K562 (cell line): ENCODE results near the gene PRKCQ. TPM values are rescaled to one million over a fixed set of nuclear protein-coding genes. Genes with fewer than 3 reads are reported as not detected.

Experiments
- ATAC-seq: fragments of 200-7000 bp; cut with Tn5 transposase; 3 replicates; pipeline ENCODE4 v1.9.1; 2020; ENCODE audit warnings: moderate library complexity
- BruUV-seq: library from RNA; stranded (reverse); fragments of 400-500 nt; replicated peaks from 2 replicates; lab custom pipeline; 2021; lab: Mats Ljungman, UMichigan
- CTCF ChIA-PET: fragments of 300-600 bp; formaldehyde crosslinking; extraction: SDS; loops from one replicate; lab custom pipeline; 2021; ENCODE audit warnings: low intra/inter-chr PET ratio; lab: Yijun Ruan, JAX
- POLR2A ChIA-PET: fragments of 300-600, 350-650 bp; sonication (Branson Sonifier 250); formaldehyde crosslinking; extraction: SDS; loops from one replicate; lab custom pipeline; 2021; ENCODE audit warnings: antibody characterized with exemption, inconsistent platforms; lab: Yijun Ruan, JAX
- DNase-seq, 4 experiments: peaks; one replicate each; pipeline versions ENCODE4 v3.0.0 to v3.0.0-alpha.2; 2011 to 2018; ENCODE audit warnings: low spot score in 3 of 4, mixed read lengths in 3 of 4; ENCODE audit errors: extremely low read depth in 1 of 4
- FAIRE-seq: peaks from 2 replicates; lab custom pipeline; 2011; peaks lifted over from hg19 to GRCh38; lab: Jason Lieb, UNC
- H2AFZ ChIP-seq: 2 replicates; pipeline ENCODE4 v1.6.0; 2011; ENCODE audit warnings: low read depth, low read length, control low read depth, inconsistent platforms
- H3K27ac ChIP-seq: fragments of 200-600 bp; 3 replicates; pipeline ENCODE4 v1.8.0; 2011; ENCODE audit warnings: low read depth, mild to moderate bottlenecking, control low read depth, inconsistent platforms, low read length, moderate library complexity, mixed read lengths; ENCODE audit errors: extremely low read depth
- H3K27me3 ChIP-seq, 2 experiments: fragments of 300-600 bp in 1 of 2; 2 replicates in 1 of 2; 3 replicates in 1 of 2; pipeline versions ENCODE4 v1.6.0 to v1.8.0; 2011; ENCODE audit warnings: inconsistent platforms in 2 of 2, low read length in 2 of 2, mild to moderate bottlenecking in 1 of 2, mixed read lengths in 1 of 2, moderate library complexity in 1 of 2; ENCODE audit not compliant: control insufficient read depth in 2 of 2, insufficient read depth in 2 of 2
- H3K36me3 ChIP-seq: fragments of 300-600 bp; 3 replicates; pipeline ENCODE4 v1.8.0; 2011; ENCODE audit warnings: mild to moderate bottlenecking, low read length, inconsistent platforms; ENCODE audit not compliant: control insufficient read depth, insufficient read depth
- H3K4me1 ChIP-seq, 2 experiments: fragments of 200-600 bp in 1 of 2; replicated peaks in 1 of 2; 2 replicates in 1 of 2; 3 replicates in 1 of 2; pipeline versions ENCODE4 v1.5.1 to v1.8.0; 2011; ENCODE audit warnings: inconsistent platforms in 2 of 2, low read length in 2 of 2, mild to moderate bottlenecking in 1 of 2, mixed read lengths in 1 of 2, moderate library complexity in 1 of 2; ENCODE audit not compliant: control insufficient read depth in 2 of 2, insufficient read depth in 2 of 2
- H3K4me2 ChIP-seq: 2 replicates; pipeline ENCODE4 v1.6.1; 2011; ENCODE audit warnings: low read length, control low read depth, inconsistent platforms, mixed read lengths; ENCODE audit not compliant: insufficient read depth
- H3K4me3 ChIP-seq: fragments of 200-600 bp; sonication (generic), shearing (Covaris generic); 2 replicates; pipeline ENCODE4 v1.5.1; 2016; ENCODE audit warnings: control low read depth, inconsistent platforms
- H3K79me2 ChIP-seq: fragments of 200-600 bp; 3 replicates; pipeline ENCODE4 v1.8.0; 2011; ENCODE audit warnings: low read length, inconsistent platforms; ENCODE audit not compliant: control insufficient read depth, insufficient read depth
- H3K9ac ChIP-seq, 2 experiments: 2 replicates each; pipeline versions ENCODE4 v1.6.0 to v1.6.1; 2011; ENCODE audit warnings: low read depth in 2 of 2, low read length in 2 of 2, control low read depth in 1 of 2, inconsistent platforms in 1 of 2, mild to moderate bottlenecking in 1 of 2, mixed read lengths in 1 of 2; ENCODE audit not compliant: insufficient read depth in 1 of 2
- H3K9me1 ChIP-seq: one replicate; pipeline ENCODE4 v1.6.0; 2011; ENCODE audit warnings: inconsistent platforms, mild to moderate bottlenecking, low read length, moderate library complexity; ENCODE audit not compliant: control insufficient read depth, insufficient read depth
- H3K9me3 ChIP-seq: replicated peaks from 2 replicates; pipeline ENCODE4 v1.5.1; 2011; ENCODE audit warnings: low read depth, low read length, inconsistent platforms; ENCODE audit not compliant: control insufficient read depth, insufficient read depth
- H4K20me1 ChIP-seq: replicated peaks from 2 replicates; pipeline ENCODE4 v1.6.1; 2011; ENCODE audit warnings: low read length, inconsistent platforms, mixed read lengths; ENCODE audit not compliant: control insufficient read depth, insufficient read depth
- CTCFL ChIP-seq: IDR thresholded peaks from 2 replicates; pipeline ENCODE4 v1.6.1; 2011; ENCODE audit warnings: borderline replicate concordance, low read depth, mild to moderate bottlenecking, moderate library complexity, low read length; ENCODE audit not compliant: insufficient read depth, poor library complexity, severe bottlenecking
- EGR1 ChIP-seq: fragments of 450-650 bp; conservative IDR thresholded peaks from 2 replicates; pipeline ENCODE4 v1.6.1; 2017; ENCODE audit warnings: mild to moderate bottlenecking
- JUND ChIP-seq, 2 experiments: IDR thresholded peaks; 2 replicates in 1 of 2; 3 replicates in 1 of 2; pipeline ENCODE4 v1.6.1; 2011; ENCODE audit warnings: borderline replicate concordance in 2 of 2, low read depth in 2 of 2, low read length in 2 of 2, improper control_type of control experiment in 1 of 2, missing biosample characterization in 1 of 2, missing genetic modification characterization in 1 of 2, missing genetic modification reagents in 1 of 2
- MNT ChIP-seq, 2 experiments: fragments of 450-650 bp; conservative IDR thresholded peaks; 2 replicates each; pipeline ENCODE4 v1.6.1; 2017; ENCODE audit warnings: mild to moderate bottlenecking in 2 of 2, moderate library complexity in 2 of 2
- NR2C1 ChIP-seq, 2 experiments: fragments of 450-650 bp; IDR thresholded peaks; 2 replicates each; pipeline ENCODE4 v1.6.1; 2017; ENCODE audit warnings: mild to moderate bottlenecking in 2 of 2, antibody characterized with exemption in 1 of 2, inconsistent platforms in 1 of 2, missing compliant biosample characterization in 1 of 2, missing genetic modification characterization in 1 of 2
- SMAD1 ChIP-seq: fragments of 150-350 bp; IDR thresholded peaks from 2 replicates; pipeline ENCODE4 v1.6.1; 2014; ENCODE audit warnings: low read length, low read depth; ENCODE audit not compliant: partially characterized antibody
- SOX6 ChIP-seq: fragments of 450-650 bp; IDR thresholded peaks from 2 replicates; pipeline ENCODE4 v1.6.1; 2014; ENCODE audit warnings: mild to moderate bottlenecking
- ZNF24 ChIP-seq: fragments of 450-650 bp; IDR thresholded peaks from 2 replicates; pipeline ENCODE4 v1.6.1; 2016
- ZNF609 ChIP-seq: sonication (generic); formaldehyde crosslinking; IDR thresholded peaks from 2 replicates; pipeline ENCODE4 v1.8.1; 2023; ENCODE audit warnings: missing genetic modification reagents, mild to moderate bottlenecking, borderline replicate concordance
- ZNF766 ChIP-seq: fragments of 200-800 bp; sonication (Bioruptor generic); conservative IDR thresholded peaks from 2 replicates; pipeline ENCODE4 v1.6.1; 2016; ENCODE audit warnings: missing genetic modification characterization, missing compliant biosample characterization
- WGBS: fragments of 100-300 bp; shearing (Covaris generic); methylation state at CpG from one replicate; pipeline ENCODE4 v1.1.6; 2016; ENCODE audit warnings: low coverage, mixed read lengths; ENCODE audit not compliant: insufficient coverage; ENCODE audit errors: missing lambda C conversion rate; 5-methylcytosine and 5-hydroxymethylcytosine counted together
- in situ Hi-C: fragments of 300-500 bp; cut with MboI; formaldehyde crosslinking; loops from 4 replicates; pipeline ENCODE4 v1.15.0; 2018; ENCODE audit warnings: inconsistent platforms, mixed read lengths
- intact Hi-C: fragments of 100-400 bp; cut with micrococcal nuclease; formaldehyde crosslinking; loops from 2 replicates; pipeline ENCODE4 v1.14.2; 2022
- polyA plus RNA-seq, 8 experiments: library from polyadenylated mRNA; depleted of rRNA in 4 of 8; stranded (reverse) in 5 of 8; unstranded in 3 of 8; fragments of >200 nt; fragmentation: Nextera tagmentation in 2 of 8; fragmentation: Illumina TruSeq in 1 of 8; extraction: Ambion mirVana in 2 of 8; extraction: Trizol in 1 of 8; gene quantifications; 2 replicates each; pipeline versions ENCODE4 v1.2.1 to v1.2.3, GENCODE V29; 2011 to 2014; ENCODE audit warnings: inconsistent platforms in 1 of 8, missing spikeins in 1 of 8
- total RNA-seq, 7 experiments: library from RNA; depleted of rRNA in 6 of 7; stranded (reverse); fragments of >200 nt in 6 of 7; fragmentation: Illumina TruSeq in 2 of 7; extraction: Trizol in 2 of 7; gene quantifications; 2 replicates each; pipeline versions ENCODE4 v1.2.1 to v1.2.3, GENCODE V29; 2011 to 2021; ENCODE audit warnings: low replicate concordance in 1 of 7

PRKCQ gene
- total and polyA plus RNA-seq, 9 of the 15 experiments (the other 6 are each of a cell fraction or from before 2014, with no cell fraction given), result 4.4 to 23.3 (median 14.6) TPM

GRCh38 chr10:6465437-6465836 is 114.6 kb downstream of the PRKCQ start (continued):
- TF ChIP-seq MNT (conservative IDR thresholded peaks at IDR 0.05) (no peak), ZNF766 (CRISPR knock-in tag) (no peak)

GRCh38 chr10:6464862-6465430 is 115.1 kb downstream of the PRKCQ start:
- H3K36me3 ChIP-seq, result peaks cover 2% of the 10 kb centered on the region; the same call in 2 of the 3 replicates
- intact Hi-C loops, result no loop called here
- no peaks in the 10 kb centered on the region for H3K9me1 ChIP-seq
- in situ Hi-C loops, result no loop called here
- no TSS peak for BruUV-seq
- H3K27ac ChIP-seq, result no peak overlapping the region; the same call in 2 of the 3 replicates
- no peaks in the 10 kb centered on the region for H3K9me3 ChIP-seq
- H4K20me1 ChIP-seq, result no peaks in the 10 kb centered on the region
- H3K4me1 ChIP-seq, result peaks cover 0 to 8% of the 10 kb centered on the region in 2 experiments; a peak in 3 of 5 replicates
- H3K4me2 ChIP-seq, result no peak overlapping the region
- FAIRE-seq (peak; percentile 75), ATAC-seq (peak; percentile 99), DNase-seq (peak; percentile 68 to 80 (median 72))
- no peak overlapping the region for H3K4me3 ChIP-seq
- WGBS, result 43% methylated on average over 9 of the region's 9 CpGs
- no peak overlapping the region for H3K9ac ChIP-seq
- no peaks in the 10 kb centered on the region for H3K79me2 ChIP-seq
- no peak overlapping the region for H2AFZ ChIP-seq
- ChIA-PET POLR2A (interaction anchor here (0.6 to 1.5 kb wide), 6 partner anchors 9 to 139 kb away, joined by 3 read pairs; no protein-coding TSS in a partner anchor), CTCF (no interaction called here)
- H3K27me3 ChIP-seq, result no peaks in the 10 kb centered on the region
- no peak for TF ChIP-seq ZNF609 (CRISPR knock-in tag)
- no peak for TF ChIP-seq NR2C1 (IDR thresholded peaks at IDR 0.05)
- no peak for TF ChIP-seq NR2C1 (tag; IDR thresholded peaks at IDR 0.05)
- no peak for TF ChIP-seq SOX6
- no peak for TF ChIP-seq JUND (IDR thresholded peaks at IDR 0.05; ENCODE audit: borderline replicate concordance, low read depth, low read length)
- no peak for TF ChIP-seq JUND (tag; IDR thresholded peaks at IDR 0.05; ENCODE audit: borderline replicate concordance, low read depth, low read length)
- no peak for TF ChIP-seq SMAD1
- TF ChIP-seq ZNF24, result no peak
- TF ChIP-seq CTCFL, result no peak
- TF ChIP-seq EGR1, result peak; percentile 88
